Upper lobe of right lung (tissue), 1 donor: ENCODE results near the gene ARHGAP1. TPM values are rescaled to one million over a fixed set of nuclear protein-coding genes. Genes with fewer than 3 reads are reported as not detected.

Experiments used
- ATAC-seq: fragments of 200-7000 bp; cut with Tn5 transposase; one replicate; pipeline ENCODE4 v1.9.1; 2020; ENCODE audit warnings: mild to moderate bottlenecking, moderate library complexity
- DNase-seq: peaks from one replicate; pipeline ENCODE4 v3.0.0-alpha.2; 2020
- H3K27ac ChIP-seq: fragments of 200-600 bp; one replicate; pipeline ENCODE4 v1.8.0; 2022
- H3K27me3 ChIP-seq: fragments of 200-600 bp; one replicate; pipeline ENCODE4 v1.8.0; 2022; ENCODE audit warnings: mild to moderate bottlenecking
- H3K36me3 ChIP-seq: fragments of 200-600 bp; one replicate; pipeline ENCODE4 v1.8.0; 2022
- H3K4me1 ChIP-seq: fragments of 200-600 bp; one replicate; pipeline ENCODE4 v1.8.0; 2022
- H3K4me3 ChIP-seq: fragments of 200-600 bp; one replicate; pipeline ENCODE4 v1.8.0; 2022; ENCODE audit warnings: mild to moderate bottlenecking
- H3K9me3 ChIP-seq: fragments of 200-600 bp; one replicate; pipeline ENCODE4 v1.8.0; 2022
- CTCF ChIP-seq: fragments of 200-600 bp; IDR thresholded peaks from one replicate; pipeline ENCODE4 v1.8.0; 2022; ENCODE audit warnings: antibody characterized with exemption
- intact Hi-C: fragments of 100-400 bp; cut with DNase I; formaldehyde crosslinking; loops from one replicate; pipeline ENCODE4 v1.11.0; 2022
- total RNA-seq: library from RNA; stranded (reverse); fragmentation: NEBNext Ultra II Directional; extraction: Animal tissue kit (Norgen Biotek cat#: 25700); gene quantifications from one replicate; pipeline ENCODE4 v1.2.1, GENCODE V29; 2021
- donor health status: DM: no; HTN: yes; CAD: no; lungs with severe emphysema.

ARHGAP1 gene
- total RNA-seq, 1 donor from 2014 or later = 62.8 TPM

- no peaks in the 10 kb centered on the region for H3K27me3 ChIP-seq
- ATAC-seq (no peak), DNase-seq (no peak)
- H3K4me3 ChIP-seq = no peak overlapping the region
- no peaks in the 10 kb centered on the region for H3K4me1 ChIP-seq
- intact Hi-C loops = no loop called here
- peaks cover 57% of the 10 kb centered on the region for H3K36me3 ChIP-seq
- no peak for TF ChIP-seq CTCF
- H3K9me3 ChIP-seq = no peaks in the 10 kb centered on the region
- H3K27ac ChIP-seq = no peak overlapping the region
These were observed 58.8 kb downstream of the ARHGAP1 start for GRCh38 chr11:46641639-46642038.

GRCh38 chr11:46640036-46640788, 60.2 kb downstream of the ARHGAP1 start:
- Histone ChIP-seq H3K27me3 (no peaks in the 10 kb centered on the region), H3K4me3 (no peak overlapping the region), H3K9me3 (no peaks in the 10 kb centered on the region), H3K27ac (no peak overlapping the region), H3K4me1 (no peaks in the 10 kb centered on the region), H3K36me3 (peaks cover 55% of the 10 kb centered on the region)
- no peak for TF ChIP-seq CTCF
- ATAC-seq (no peak), DNase-seq (no peak)
- intact Hi-C loops = no loop called here

GRCh38 chr11:46639197-46639839, 61.1 kb downstream of the ARHGAP1 start:
- ATAC-seq (no peak), DNase-seq (no peak)
- intact Hi-C loops = no loop called here
- no peaks in the 10 kb centered on the region for H3K9me3 ChIP-seq
- H3K36me3 ChIP-seq = peaks cover 47% of the 10 kb centered on the region
- no peak overlapping the region for H3K4me3 ChIP-seq
- H3K27me3 ChIP-seq = no peaks in the 10 kb centered on the region
- no peak overlapping the region for H3K27ac ChIP-seq
- no peaks in the 10 kb centered on the region for H3K4me1 ChIP-seq
- no peak for TF ChIP-seq CTCF

- Histone ChIP-seq H3K27ac (no peak overlapping the region), H3K27me3 (no peaks in the 10 kb centered on the region), H3K9me3 (no peaks in the 10 kb centered on the region), H3K36me3 (peaks cover 45% of the 10 kb centered on the region), H3K4me1 (no peaks in the 10 kb centered on the region), H3K4me3 (no peak overlapping the region)
- no peak for DNase-seq
- no peak for ATAC-seq
- TF ChIP-seq CTCF = no peak
- intact Hi-C loops = no loop called here
These were observed 62.9 kb downstream of the ARHGAP1 start for GRCh38 chr11:46637546-46637945.

GRCh38 chr11:46635557-46636139, 64.8 kb downstream of the ARHGAP1 start:
- no peak for TF ChIP-seq CTCF

More at GRCh38 chr11:46635557-46636139, 64.8 kb downstream of the ARHGAP1 start:
- no peak for ATAC-seq
- Histone ChIP-seq H3K27me3 (no peaks in the 10 kb centered on the region), H3K4me3 (no peak overlapping the region), H3K9me3 (no peaks in the 10 kb centered on the region), H3K4me1 (no peaks in the 10 kb centered on the region), H3K27ac (no peak overlapping the region), H3K36me3 (peaks cover 58% of the 10 kb centered on the region)
- intact Hi-C loops = no loop called here
- no peak for DNase-seq
